UCSD-AML1 (cell line): ENCODE data around the gene ACOT8.
"Not testable (repeated sequence)": the region's sequence is repeated elsewhere in the genome, so short reads cannot be mapped to it uniquely, and the experiment has no call there.

Experiments used
- DNase-seq: peaks from one replicate; lab custom pipeline; 2025; ENCODE audit not compliant: unreplicated experiment; lab: John Stamatoyannopoulos, UW

ACOT8 gene

GRCh38 chr20:45888681-45889080, 31.5 kb upstream of the ACOT8 start:
- DNase-seq: no peak

- DNase-seq: no peak
Measured at GRCh38 chr20:45887346-45887715, 30.1 kb upstream of the ACOT8 start, which contains the start of gene SPATA25. SPATA25 (minus strand) TSS chr20:45887622; CDS start chr20:45887590, 32 bp downstream.

- DNase-seq: no peak
Measured at GRCh38 chr20:45886590-45887345, 29.6 kb upstream of the ACOT8 start.

- no peak for DNase-seq
Measured at GRCh38 chr20:45883100-45883469, 25.9 kb upstream of the ACOT8 start.

GRCh38 chr20:45882469-45883099, 25.4 kb upstream of the ACOT8 start:
- no peak for DNase-seq

GRCh38 chr20:45880988-45881788, 24.0 kb upstream of the ACOT8 start, which contains the start of gene ZSWIM1:
ZSWIM1 (plus strand) TSS chr20:45881227; CDS start chr20:45882593, 1,366 bp downstream.
- peak; percentile 99 for DNase-seq

GRCh38 chr20:45878076-45878761, 21.0 kb upstream of the ACOT8 start:
- DNase-seq: no peak

GRCh38 chr20:45874576-45874975, 17.4 kb upstream of the ACOT8 start:
- no peak for DNase-seq

- not testable (repeated sequence) for DNase-seq
Measured at GRCh38 chr20:45874104-45874481, 16.9 kb upstream of the ACOT8 start.

- DNase-seq: no peak
Measured at GRCh38 chr20:45873409-45874103, 16.4 kb upstream of the ACOT8 start.

- DNase-seq: no peak
Measured at GRCh38 chr20:45872626-45873025, 15.4 kb upstream of the ACOT8 start.

- no peak for DNase-seq
Measured at GRCh38 chr20:45867819-45868176, 10.6 kb upstream of the ACOT8 start.

GRCh38 chr20:45867136-45867818, 10.1 kb upstream of the ACOT8 start:
- no peak for DNase-seq

GRCh38 chr20:45866454-45866853, 9.3 kb upstream of the ACOT8 start:
- DNase-seq: no peak

- DNase-seq: no peak
Measured at GRCh38 chr20:45863543-45864470, 6.6 kb upstream of the ACOT8 start.

GRCh38 chr20:45861221-45862075, 4.3 kb upstream of the ACOT8 start:
- no peak for DNase-seq

GRCh38 chr20:45860560-45861220, 3.5 kb upstream of the ACOT8 start:
- no peak for DNase-seq

GRCh38 chr20:45859916-45860315, 2.7 kb upstream of the ACOT8 start:
- DNase-seq: no peak
